Measurements from ENCODE around the gene NEK6.

Gene NEK6

GRCh38 chr9:124339603-124340146, 81.9 kb downstream of the NEK6 start:
- no peak overlapping the region for H3K4me3 ChIP-seq (ENCODE audit: low read depth, low read length)
- H3K27me3 ChIP-seq (replicated peaks): no peaks in the 10 kb centered on the region
- H3K36me3 ChIP-seq (replicated peaks): peaks cover 29% of the 10 kb centered on the region
- in situ Hi-C loops (cut with HindIII; ENCODE audit: low pct_ligation_motif_present, low sequenced_read_pairs): no loop called here
- H3K27ac ChIP-seq: no peak overlapping the region
- DNase-seq: no peak
- TF ChIP-seq CTCF (IDR thresholded peaks at IDR 0.05; ENCODE audit: low read depth, low read length, missing control alignments): no peak

GRCh38 chr9:124340219-124341069, 82.7 kb downstream of the NEK6 start:
- in situ Hi-C loops (cut with HindIII; ENCODE audit: low pct_ligation_motif_present, low sequenced_read_pairs): no loop called here
- no peaks in the 10 kb centered on the region for H3K27me3 ChIP-seq (replicated peaks)
- no peak for DNase-seq
- TF ChIP-seq CTCF (IDR thresholded peaks at IDR 0.05; ENCODE audit: low read depth, low read length, missing control alignments): no peak
- no peak overlapping the region for H3K4me3 ChIP-seq (ENCODE audit: low read depth, low read length)
- peaks cover 36% of the 10 kb centered on the region for H3K36me3 ChIP-seq (replicated peaks)
- no peak overlapping the region for H3K27ac ChIP-seq

- Histone ChIP-seq H3K36me3 (replicated peaks) (peaks cover 43% of the 10 kb centered on the region), H3K4me3 (ENCODE audit: low read depth, low read length) (no peak overlapping the region), H3K27ac (no peak overlapping the region), H3K27me3 (replicated peaks) (no peaks in the 10 kb centered on the region)
- no peak for DNase-seq
- in situ Hi-C loops (cut with HindIII; ENCODE audit: low pct_ligation_motif_present, low sequenced_read_pairs): no loop called here
- TF ChIP-seq CTCF (IDR thresholded peaks at IDR 0.05; ENCODE audit: low read depth, low read length, missing control alignments): no peak
Measured at GRCh38 chr9:124341455-124342170, 83.9 kb downstream of the NEK6 start.

- Histone ChIP-seq H3K4me3 (ENCODE audit: low read depth, low read length) (no peak overlapping the region), H3K36me3 (replicated peaks) (peaks cover 42% of the 10 kb centered on the region), H3K27me3 (replicated peaks) (no peaks in the 10 kb centered on the region), H3K27ac (peak overlapping the region; percentile 12)
- no peak for TF ChIP-seq CTCF (IDR thresholded peaks at IDR 0.05; ENCODE audit: low read depth, low read length, missing control alignments)
- DNase-seq: no peak
- in situ Hi-C loops (cut with HindIII; ENCODE audit: low pct_ligation_motif_present, low sequenced_read_pairs): no loop called here
Measured at GRCh38 chr9:124342402-124342775, 84.6 kb downstream of the NEK6 start.

- Histone ChIP-seq H3K27ac (peak overlapping the region; percentile 54), H3K36me3 (replicated peaks) (peaks cover 42% of the 10 kb centered on the region), H3K27me3 (replicated peaks) (no peaks in the 10 kb centered on the region), H3K4me3 (ENCODE audit: low read depth, low read length) (no peak overlapping the region)
- peak; percentile 85 for DNase-seq
- in situ Hi-C loops (cut with HindIII; ENCODE audit: low pct_ligation_motif_present, low sequenced_read_pairs): no loop called here
- peak; percentile 7 for TF ChIP-seq CTCF (IDR thresholded peaks at IDR 0.05; ENCODE audit: low read depth, low read length, missing control alignments)
Measured at GRCh38 chr9:124342776-124343485, 85.2 kb downstream of the NEK6 start.

All from brain microvascular endothelial cell (primary cell).